Right lobe of liver (tissue), 6 donors: Measurements from ENCODE around the gene FBXO7. TPM values are rescaled to one million over a fixed set of nuclear protein-coding genes. Genes with fewer than 3 reads are reported as not detected.
A peak's percentile ranks its signal among the peaks of the same experiment; 100 is the strongest.

Experiments used
- ATAC-seq, 4 donors: fragments of 200-7000 bp; cut with Tn5 transposase; one replicate each; pipeline ENCODE4 v1.9.1; 2020; ENCODE audit warnings: mild to moderate bottlenecking in 4 of 4, moderate library complexity in 4 of 4
- DNase-seq, 3 donors: peaks; one replicate each; pipeline ENCODE4 v3.0.0-alpha.2; 2020
- H3K27ac ChIP-seq, 3 donors: fragments of 200-600 bp; one replicate each; pipeline ENCODE4 v1.8.0; 2022
- H3K27me3 ChIP-seq, 2 donors: fragments of 200-600 bp; one replicate each; pipeline ENCODE4 v1.8.0; 2022
- H3K36me3 ChIP-seq, 4 donors: fragments of 200-600 bp; sonication (generic) in 1 of 4; one replicate each; pipeline versions ENCODE4 v1.5.1 to v1.8.0; 2017 to 2022; ENCODE audit warnings: control low read depth in 1 of 4
- H3K4me1 ChIP-seq, 4 donors: fragments of 200-600 bp; sonication (generic) in 1 of 4; one replicate each; pipeline versions ENCODE4 v1.5.1 to v1.8.0; 2017 to 2022; ENCODE audit warnings: control low read depth in 1 of 4
- H3K4me3 ChIP-seq, 3 donors: fragments of 200-600 bp; one replicate each; pipeline ENCODE4 v1.8.0; 2022
- H3K9me3 ChIP-seq, 4 donors: fragments of 200-600 bp; sonication (generic) in 1 of 4; one replicate each; pipeline versions ENCODE4 v1.5.1 to v1.8.0; 2017 to 2022; ENCODE audit warnings: control low read depth in 1 of 4
- POLR2A ChIP-seq: fragments of 450-650 bp; IDR thresholded peaks from one replicate; pipeline ENCODE4 v1.6.1; 2017; ENCODE audit warnings: antibody characterized with exemption, mild to moderate bottlenecking
- WGBS: methylation state at CpG from one replicate; pipeline ENCODE4 v1.1.6; 2018; ENCODE audit warnings: low coverage, low lambda C conversion rate; ENCODE audit not compliant: insufficient coverage; ENCODE audit errors: missing lambda C conversion rate; 5-methylcytosine and 5-hydroxymethylcytosine counted together
- intact Hi-C, 2 donors: fragments of 100-400 bp; cut with DNase I; formaldehyde crosslinking; loops; one replicate each; pipeline versions ENCODE4 v1.11.2 to v1.14.1; 2022
- total RNA-seq, 6 experiments: library from RNA; depleted of rRNA in 2 of 6; stranded (reverse); fragments of >200 nt in 2 of 6; fragmentation: NEBNext Ultra II Directional in 3 of 6; extraction: Animal tissue kit (Norgen Biotek cat#: 25700) in 3 of 6; gene quantifications; one replicate each; pipeline versions ENCODE4 v1.1.0 to v1.2.4, GENCODE V29; 2016 to 2023
- TF ChIP-seq, protein P1 (sequence below), 4 donors: fragments of 200-600 bp in 3 of 4; fragments of 450-650 bp in 1 of 4; IDR thresholded peaks; one replicate each; pipeline versions ENCODE4 v1.5.1 to v1.8.0; 2016 to 2022; ENCODE audit warnings: antibody characterized with exemption in 4 of 4, mild to moderate bottlenecking in 2 of 4
- donor health status: DM: no; HTN: yes; CAD: no.
- donor health status: DM: no; HTN: no; CAD: no.
- donor health status: DM: no; HTN: no; CAD: no.
- donor health status: DM: no; HTN: yes; CAD: no.
- donor health status: DM: no; HTN: yes; CAD: no.

Gene FBXO7
- total RNA-seq, 6 experiments from 2014 or later: 37.7 to 100 (median 52.5) TPM

DNA sequence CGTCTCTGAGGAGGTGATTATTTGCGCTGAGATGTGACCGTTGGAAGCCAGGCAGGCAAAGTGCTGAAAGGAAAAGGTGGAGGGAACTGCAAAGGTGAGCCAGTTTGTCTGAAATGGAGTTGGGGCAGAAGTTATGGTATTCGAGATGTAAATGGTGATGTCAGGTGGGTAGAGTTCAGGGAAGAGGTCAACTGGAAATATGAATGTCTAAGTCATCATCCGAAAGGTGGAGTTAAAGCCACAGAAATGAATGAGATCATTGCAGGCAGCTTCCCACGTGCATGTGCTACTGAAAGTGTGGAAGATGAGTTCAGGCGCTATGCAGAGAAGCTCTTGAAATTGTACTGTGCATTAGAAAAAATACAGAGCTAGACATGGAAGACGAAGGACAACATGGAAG, 8.1 kb upstream of the FBXO7 start:
- no peak overlapping the region for H3K27ac ChIP-seq
- WGBS: 56% methylated on average over 8 of the region's 8 CpGs
- H3K36me3 ChIP-seq: no peaks in the 10 kb centered on the region
- intact Hi-C loops: no loop called here
- ATAC-seq (no peak), DNase-seq (no peak)
- no peaks in the 10 kb centered on the region for H3K9me3 ChIP-seq
- no peak overlapping the region for H3K4me3 ChIP-seq
- no peak for TF ChIP-seq POLR2A
- TF ChIP-seq, protein P1, sequence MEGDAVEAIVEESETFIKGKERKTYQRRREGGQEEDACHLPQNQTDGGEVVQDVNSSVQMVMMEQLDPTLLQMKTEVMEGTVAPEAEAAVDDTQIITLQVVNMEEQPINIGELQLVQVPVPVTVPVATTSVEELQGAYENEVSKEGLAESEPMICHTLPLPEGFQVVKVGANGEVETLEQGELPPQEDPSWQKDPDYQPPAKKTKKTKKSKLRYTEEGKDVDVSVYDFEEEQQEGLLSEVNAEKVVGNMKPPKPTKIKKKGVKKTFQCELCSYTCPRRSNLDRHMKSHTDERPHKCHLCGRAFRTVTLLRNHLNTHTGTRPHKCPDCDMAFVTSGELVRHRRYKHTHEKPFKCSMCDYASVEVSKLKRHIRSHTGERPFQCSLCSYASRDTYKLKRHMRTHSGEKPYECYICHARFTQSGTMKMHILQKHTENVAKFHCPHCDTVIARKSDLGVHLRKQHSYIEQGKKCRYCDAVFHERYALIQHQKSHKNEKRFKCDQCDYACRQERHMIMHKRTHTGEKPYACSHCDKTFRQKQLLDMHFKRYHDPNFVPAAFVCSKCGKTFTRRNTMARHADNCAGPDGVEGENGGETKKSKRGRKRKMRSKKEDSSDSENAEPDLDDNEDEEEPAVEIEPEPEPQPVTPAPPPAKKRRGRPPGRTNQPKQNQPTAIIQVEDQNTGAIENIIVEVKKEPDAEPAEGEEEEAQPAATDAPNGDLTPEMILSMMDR (IDR thresholded peaks at IDR 0.05): no peak
- no peaks in the 10 kb centered on the region for H3K4me1 ChIP-seq
- no peaks in the 10 kb centered on the region for H3K27me3 ChIP-seq

DNA sequence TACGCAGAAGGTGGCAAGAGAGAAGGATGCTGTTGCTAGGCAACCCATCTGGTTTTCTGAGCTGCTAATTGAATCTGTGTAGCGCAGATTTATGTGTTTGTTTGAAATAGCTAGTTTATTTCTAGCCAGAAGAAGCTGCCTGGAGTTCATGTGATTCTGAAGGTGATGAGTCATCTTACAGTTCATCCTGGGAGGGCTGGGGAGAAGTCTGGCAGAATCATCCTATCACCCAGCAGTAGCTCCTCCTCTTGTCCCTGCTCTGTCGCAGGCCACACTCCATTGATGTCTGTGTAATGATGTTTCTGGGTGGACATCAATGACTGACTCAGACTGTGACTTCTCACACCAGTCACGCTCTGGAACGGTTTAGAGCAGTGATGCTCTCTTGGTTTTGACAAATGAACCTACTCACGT, 4.8 kb upstream of the FBXO7 start:
- 55% methylated on average over 5 of the region's 6 CpGs for WGBS
- intact Hi-C loops: no loop called here
- no peak for TF ChIP-seq POLR2A
- TF ChIP-seq, protein P1 (IDR thresholded peaks at IDR 0.05): no peak
- Histone ChIP-seq H3K9me3 (no peaks in the 10 kb centered on the region), H3K27ac (no peak overlapping the region), H3K4me3 (no peak overlapping the region), H3K4me1 (peaks cover 0 to 12% (median 5%) of the 10 kb centered on the region in 4 donors), H3K36me3 (no peaks in the 10 kb centered on the region), H3K27me3 (no peaks in the 10 kb centered on the region)
- DNase-seq (no peak), ATAC-seq (no peak)

DNA sequence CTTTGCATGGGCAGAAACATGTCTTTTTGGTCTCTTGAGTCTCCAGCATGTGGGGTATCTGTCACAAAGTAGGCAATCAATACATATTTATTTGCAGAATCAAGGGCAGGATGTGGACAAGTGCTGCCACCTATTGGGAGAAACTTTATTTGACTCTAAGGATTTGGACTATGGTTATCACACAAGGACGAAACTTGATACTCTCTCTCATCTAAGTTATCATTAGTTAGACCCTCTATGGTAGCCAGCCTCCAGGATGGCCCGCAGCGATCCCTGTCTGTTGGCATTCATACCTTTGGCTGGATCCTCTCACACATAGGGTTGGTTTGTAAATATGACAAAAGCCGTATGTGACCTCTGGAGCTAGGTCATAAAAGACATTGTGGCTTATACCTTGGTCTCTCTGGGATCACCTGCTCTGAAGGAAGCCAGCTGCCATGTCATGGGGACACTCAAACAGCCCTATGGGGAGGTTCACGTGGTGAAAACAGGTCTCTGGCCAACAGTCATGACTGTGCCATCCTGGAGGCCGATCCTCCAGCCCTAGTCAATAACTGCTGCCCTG, 1.1 kb upstream of the FBXO7 start:
- H3K27ac ChIP-seq: peak overlapping the region; percentile 98 to 100 (median 99)
- DNase-seq (peak in 2 of 3 donors; percentile 49 to 56), ATAC-seq (peak; percentile 5 to 34 (median 24))
- H3K4me1 ChIP-seq: peaks cover 0 to 24% (median 5%) of the 10 kb centered on the region in 4 donors
- no peaks in the 10 kb centered on the region for H3K27me3 ChIP-seq
- intact Hi-C loops: no loop called here
- WGBS: 3% methylated on average over 4 of the region's 6 CpGs
- no peaks in the 10 kb centered on the region for H3K36me3 ChIP-seq
- TF ChIP-seq, protein P1 (IDR thresholded peaks at IDR 0.05): peak; percentile 67 to 77 (median 68)
- TF ChIP-seq POLR2A: no peak
- H3K9me3 ChIP-seq: no peaks in the 10 kb centered on the region
- H3K4me3 ChIP-seq: peak overlapping the region in 1 of 3 donors; percentile 87

DNA sequence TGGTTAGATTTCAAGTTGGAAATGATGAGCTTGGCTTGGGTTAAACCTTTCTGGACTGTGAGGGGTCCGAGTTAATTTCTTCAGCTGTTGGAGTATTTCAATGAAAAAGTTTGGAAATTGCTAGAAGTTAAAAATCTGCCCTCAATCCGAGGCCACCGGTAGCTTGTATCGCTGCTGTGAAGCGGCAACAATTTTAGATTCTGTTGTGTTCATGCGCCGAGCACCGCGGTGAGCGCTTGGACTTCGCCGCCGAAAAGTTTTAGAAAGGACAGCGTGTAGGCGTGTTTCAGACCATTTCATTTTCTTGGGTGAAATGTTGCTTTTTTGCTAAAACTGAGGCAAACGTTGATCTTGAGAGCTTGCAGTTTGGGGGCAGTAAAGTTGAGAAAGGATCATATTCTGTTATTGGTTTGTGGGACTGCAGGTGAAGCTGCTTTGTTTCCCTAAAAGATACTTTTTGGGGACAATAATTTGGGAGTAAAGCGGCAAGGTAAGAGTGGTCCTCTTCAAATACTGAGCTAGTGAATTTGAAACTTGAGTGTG, 928 bp downstream of the FBXO7 start:
- Histone ChIP-seq H3K4me3 (peak overlapping the region; percentile 87 to 90 (median 89)), H3K36me3 (peaks cover 0 to 12% (median under 1%) of the 10 kb centered on the region in 4 donors), H3K4me1 (peaks cover 0 to 32% (median 5%) of the 10 kb centered on the region in 4 donors), H3K9me3 (no peaks in the 10 kb centered on the region), H3K27me3 (no peaks in the 10 kb centered on the region), H3K27ac (peak overlapping the region; percentile 98 to 100 (median 99))
- intact Hi-C loops: no loop called here
- DNase-seq: peak; percentile 35 to 62 (median 58)
- ATAC-seq: peak; percentile 17 to 31 (median 27)
- under 1% methylated on average over 17 of the region's 17 CpGs for WGBS
- TF ChIP-seq POLR2A: no peak
- TF ChIP-seq, protein P1 (IDR thresholded peaks at IDR 0.05): no peak
